WTC11 (cell line): ENCODE results near the gene PPP1R16B. TPM values are rescaled to one million over a fixed set of nuclear protein-coding genes. Genes with fewer than 3 reads are reported as not detected.

Source experiments
- ATF1 ChIP-seq: sonication (generic); formaldehyde crosslinking; IDR thresholded peaks from 2 replicates; pipeline ENCODE4 v1.8.1; 2023; ENCODE audit warnings: mild to moderate bottlenecking, moderate library complexity, missing genetic modification reagents
- CREB1 ChIP-seq: sonication (generic); formaldehyde crosslinking; IDR thresholded peaks from 2 replicates; pipeline ENCODE4 v1.8.0; 2023; ENCODE audit warnings: mild to moderate bottlenecking, missing genetic modification reagents
- CREM ChIP-seq: sonication (generic); formaldehyde crosslinking; IDR thresholded peaks from 2 replicates; pipeline ENCODE4 v1.8.1; 2022; ENCODE audit warnings: mild to moderate bottlenecking, missing genetic modification reagents, moderate library complexity
- ESRRA ChIP-seq: sonication (generic); formaldehyde crosslinking; IDR thresholded peaks from 2 replicates; pipeline ENCODE4 v1.8.1; 2022; ENCODE audit warnings: mild to moderate bottlenecking, missing genetic modification reagents, borderline replicate concordance
- FOXP4 ChIP-seq: sonication (generic); formaldehyde crosslinking; IDR thresholded peaks from 2 replicates; pipeline ENCODE4 v1.8.0; 2022; ENCODE audit warnings: mild to moderate bottlenecking, missing genetic modification reagents
- JAZF1 ChIP-seq: fragments of 250-450 bp; sonication (Bioruptor Pico); IDR thresholded peaks from 2 replicates; pipeline ENCODE4 v1.9.0; 2021; ENCODE audit warnings: moderate library complexity, mild to moderate bottlenecking, inconsistent platforms
- JUN ChIP-seq: sonication (generic); formaldehyde crosslinking; IDR thresholded peaks from 2 replicates; pipeline ENCODE4 v1.8.0; 2023; ENCODE audit warnings: mild to moderate bottlenecking, missing genetic modification reagents
- KAT7 ChIP-seq: sonication (generic); formaldehyde crosslinking; IDR thresholded peaks from 2 replicates; pipeline ENCODE4 v1.8.1; 2023; ENCODE audit warnings: missing genetic modification reagents, mild to moderate bottlenecking, borderline replicate concordance
- MYBL2 ChIP-seq: sonication (generic); formaldehyde crosslinking; IDR thresholded peaks from 2 replicates; pipeline ENCODE4 v1.8.1; 2023; ENCODE audit warnings: mild to moderate bottlenecking, moderate library complexity, missing genetic modification reagents
- NFE2L1 ChIP-seq: sonication (generic); formaldehyde crosslinking; IDR thresholded peaks from 2 replicates; pipeline ENCODE4 v1.8.1; 2023; ENCODE audit warnings: missing genetic modification reagents
- NFYB ChIP-seq: sonication (generic); formaldehyde crosslinking; conservative IDR thresholded peaks from 2 replicates; pipeline ENCODE4 v1.8.0; 2022; ENCODE audit warnings: low read depth, missing genetic modification reagents
- NR3C1 ChIP-seq: sonication (generic); formaldehyde crosslinking; conservative IDR thresholded peaks from 2 replicates; pipeline ENCODE4 v1.8.1; 2023; ENCODE audit warnings: low read depth, mild to moderate bottlenecking, missing genetic modification reagents
- RELA ChIP-seq: sonication (generic); formaldehyde crosslinking; IDR thresholded peaks from 2 replicates; pipeline ENCODE4 v1.8.1; 2022; ENCODE audit warnings: missing genetic modification reagents, mild to moderate bottlenecking, borderline replicate concordance
- SMAD4 ChIP-seq: sonication (generic); formaldehyde crosslinking; IDR thresholded peaks from 2 replicates; pipeline ENCODE4 v1.8.0; 2022; ENCODE audit warnings: mild to moderate bottlenecking, missing genetic modification reagents
- SP1 ChIP-seq: sonication (generic); formaldehyde crosslinking; conservative IDR thresholded peaks from 2 replicates; pipeline ENCODE4 v1.8.1; 2022; ENCODE audit warnings: missing genetic modification reagents
- TCF7 ChIP-seq: sonication (generic); formaldehyde crosslinking; IDR thresholded peaks from 2 replicates; pipeline ENCODE4 v1.8.0; 2022; ENCODE audit warnings: mild to moderate bottlenecking, low read depth, missing genetic modification reagents, moderate library complexity
- TP53 ChIP-seq: sonication (generic); formaldehyde crosslinking; IDR thresholded peaks from 2 replicates; pipeline ENCODE4 v1.8.1; 2023; ENCODE audit warnings: mild to moderate bottlenecking, missing genetic modification reagents
- ZBTB21 ChIP-seq: sonication (generic); formaldehyde crosslinking; IDR thresholded peaks from 2 replicates; pipeline ENCODE4 v1.8.1; 2023; ENCODE audit warnings: mild to moderate bottlenecking, missing genetic modification reagents, borderline replicate concordance
- ZBTB43 ChIP-seq: sonication (generic); formaldehyde crosslinking; IDR thresholded peaks from 2 replicates; pipeline ENCODE4 v1.8.1; 2023; ENCODE audit warnings: mild to moderate bottlenecking, missing genetic modification reagents
- ZNF219 ChIP-seq: sonication (generic); formaldehyde crosslinking; IDR thresholded peaks from 2 replicates; pipeline ENCODE4 v1.8.0; 2023; ENCODE audit warnings: missing genetic modification reagents, mild to moderate bottlenecking, borderline replicate concordance
- ZNF317 ChIP-seq: sonication (generic); formaldehyde crosslinking; IDR thresholded peaks from 2 replicates; pipeline ENCODE4 v1.8.1; 2023; ENCODE audit warnings: low read depth, mild to moderate bottlenecking, moderate library complexity, missing genetic modification reagents, borderline replicate concordance
- ZNF423 ChIP-seq: fragments of 250-450 bp; sonication (Bioruptor Pico); IDR thresholded peaks from 2 replicates; pipeline ENCODE4 v2.1.2; 2022; ENCODE audit warnings: mild to moderate bottlenecking, moderate library complexity
- total RNA-seq: library from RNA; stranded (reverse); gene quantifications from 3 replicates; pipeline ENCODE4 v1.2.3, GENCODE V29; 2021
- TF ChIP-seq, protein P1 (sequence below): sonication (generic); formaldehyde crosslinking; IDR thresholded peaks from 2 replicates; pipeline ENCODE4 v1.8.0; 2022; ENCODE audit warnings: missing genetic modification reagents
- TF ChIP-seq, protein P2 (sequence below): sonication (generic); formaldehyde crosslinking; conservative IDR thresholded peaks from 2 replicates; pipeline ENCODE4 v1.8.1; 2022; ENCODE audit warnings: mild to moderate bottlenecking, missing genetic modification reagents
- TF ChIP-seq, protein P3 (sequence below): fragments of 250-450 bp; sonication (Bioruptor Pico); IDR thresholded peaks from 2 replicates; pipeline ENCODE4 v1.8.0; 2021; ENCODE audit warnings: mild to moderate bottlenecking
- TF ChIP-seq, protein P4 (sequence below): sonication (generic); formaldehyde crosslinking; IDR thresholded peaks from 2 replicates; pipeline ENCODE4 v1.8.1; 2022; ENCODE audit warnings: low read depth, mild to moderate bottlenecking, moderate library complexity, missing genetic modification reagents, borderline replicate concordance
- TF ChIP-seq, protein P5 (sequence below): sonication (generic); formaldehyde crosslinking; IDR thresholded peaks from 2 replicates; pipeline ENCODE4 v1.8.0; 2023; ENCODE audit warnings: mild to moderate bottlenecking, missing genetic modification reagents

PPP1R16B gene
- total RNA-seq, 1 experiment from 2014 or later: 12.0 TPM

DNA sequence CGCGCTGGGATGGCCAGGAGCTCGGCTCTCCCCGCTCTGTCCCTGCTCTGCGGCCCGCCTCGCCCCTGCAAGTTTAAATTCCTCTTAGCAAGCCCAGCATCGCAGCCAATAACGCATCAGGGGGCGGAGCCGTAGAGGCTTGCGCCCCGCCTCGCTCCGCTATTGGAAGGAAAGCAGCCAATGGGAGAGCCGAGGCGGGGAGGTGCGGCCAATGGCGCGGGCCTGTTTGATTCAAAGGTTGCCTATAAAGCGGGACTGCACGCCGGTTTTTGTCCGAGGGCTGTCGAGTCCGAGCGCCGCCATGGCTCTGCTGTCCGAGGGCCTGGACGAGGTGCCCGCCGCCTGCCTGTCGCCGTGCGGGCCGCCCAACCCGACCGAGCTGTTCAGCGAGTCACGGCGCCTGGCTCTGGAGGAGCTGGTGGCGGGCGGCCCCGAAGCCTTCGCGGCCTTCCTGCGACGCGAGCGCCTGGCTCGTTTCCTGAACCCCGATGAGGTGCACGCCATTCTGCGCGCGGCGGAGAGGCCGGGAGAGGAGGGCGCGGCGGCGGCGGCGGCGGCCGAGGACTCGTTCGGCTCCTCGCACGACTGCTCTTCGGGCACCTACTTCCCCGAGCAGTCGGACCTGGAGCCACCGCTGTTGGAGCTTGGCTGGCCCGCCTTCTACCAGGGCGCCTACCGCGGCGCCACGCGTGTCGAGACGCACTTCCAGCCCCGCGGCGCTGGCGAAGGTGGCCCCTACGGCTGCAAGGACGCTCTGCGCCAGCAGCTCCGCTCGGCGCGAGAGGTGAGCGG, 120.8 kb downstream of the PPP1R16B start, which contains the start of gene FAM83D (continued):
- TF ChIP-seq, protein P1, sequence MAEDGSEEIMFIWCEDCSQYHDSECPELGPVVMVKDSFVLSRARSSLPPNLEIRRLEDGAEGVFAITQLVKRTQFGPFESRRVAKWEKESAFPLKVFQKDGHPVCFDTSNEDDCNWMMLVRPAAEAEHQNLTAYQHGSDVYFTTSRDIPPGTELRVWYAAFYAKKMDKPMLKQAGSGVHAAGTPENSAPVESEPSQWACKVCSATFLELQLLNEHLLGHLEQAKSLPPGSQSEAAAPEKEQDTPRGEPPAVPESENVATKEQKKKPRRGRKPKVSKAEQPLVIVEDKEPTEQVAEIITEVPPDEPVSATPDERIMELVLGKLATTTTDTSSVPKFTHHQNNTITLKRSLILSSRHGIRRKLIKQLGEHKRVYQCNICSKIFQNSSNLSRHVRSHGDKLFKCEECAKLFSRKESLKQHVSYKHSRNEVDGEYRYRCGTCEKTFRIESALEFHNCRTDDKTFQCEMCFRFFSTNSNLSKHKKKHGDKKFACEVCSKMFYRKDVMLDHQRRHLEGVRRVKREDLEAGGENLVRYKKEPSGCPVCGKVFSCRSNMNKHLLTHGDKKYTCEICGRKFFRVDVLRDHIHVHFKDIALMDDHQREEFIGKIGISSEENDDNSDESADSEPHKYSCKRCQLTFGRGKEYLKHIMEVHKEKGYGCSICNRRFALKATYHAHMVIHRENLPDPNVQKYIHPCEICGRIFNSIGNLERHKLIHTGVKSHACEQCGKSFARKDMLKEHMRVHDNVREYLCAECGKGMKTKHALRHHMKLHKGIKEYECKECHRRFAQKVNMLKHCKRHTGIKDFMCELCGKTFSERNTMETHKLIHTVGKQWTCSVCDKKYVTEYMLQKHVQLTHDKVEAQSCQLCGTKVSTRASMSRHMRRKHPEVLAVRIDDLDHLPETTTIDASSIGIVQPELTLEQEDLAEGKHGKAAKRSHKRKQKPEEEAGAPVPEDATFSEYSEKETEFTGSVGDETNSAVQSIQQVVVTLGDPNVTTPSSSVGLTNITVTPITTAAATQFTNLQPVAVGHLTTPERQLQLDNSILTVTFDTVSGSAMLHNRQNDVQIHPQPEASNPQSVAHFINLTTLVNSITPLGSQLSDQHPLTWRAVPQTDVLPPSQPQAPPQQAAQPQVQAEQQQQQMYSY (CRISPR knock-in tag): no peak
- TF ChIP-seq TP53 (CRISPR knock-in tag) (peak; percentile 91; the same call in 1 of the 2 replicates), ZNF219 (CRISPR knock-in tag) (no peak), KAT7 (CRISPR knock-in tag) (no peak), ESRRA (CRISPR knock-in tag) (no peak; the same call in 1 of the 2 replicates), CREM (CRISPR knock-in tag) (no peak), ZBTB21 (CRISPR knock-in tag) (0 out of 2 replicates have a peak, but pooled peaks have one; percentile 67), RELA (CRISPR knock-in tag) (no peak), SMAD4 (CRISPR knock-in tag) (no peak), NFYB (peak; percentile 98), TCF7 (peak; percentile 62; the same call in 1 of the 2 replicates), ZNF423 (CRISPR knock-in tag) (no peak), FOXP4 (CRISPR knock-in tag) (peak; percentile 77), NR3C1 (CRISPR knock-in tag) (peak; percentile 79; the same call in 1 of the 2 replicates), MYBL2 (CRISPR knock-in tag) (peak; percentile 100), ZBTB43 (CRISPR knock-in tag) (peak; percentile 61; the same call in 1 of the 2 replicates), JAZF1 (CRISPR knock-in tag) (no peak), SP1 (CRISPR knock-in tag) (peak; percentile 75), ATF1 (CRISPR knock-in tag) (peak; percentile 8; the same call in 1 of the 2 replicates), ZNF317 (CRISPR knock-in tag) (no peak), CREB1 (CRISPR knock-in tag) (peak; percentile 19; the same call in 1 of the 2 replicates), JUN (CRISPR knock-in tag) (no peak), NFE2L1 (CRISPR knock-in tag) (peak; percentile 78)
- TF ChIP-seq, protein P2, sequence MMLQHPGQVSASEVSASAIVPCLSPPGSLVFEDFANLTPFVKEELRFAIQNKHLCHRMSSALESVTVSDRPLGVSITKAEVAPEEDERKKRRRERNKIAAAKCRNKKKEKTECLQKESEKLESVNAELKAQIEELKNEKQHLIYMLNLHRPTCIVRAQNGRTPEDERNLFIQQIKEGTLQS: no peak
- TF ChIP-seq, protein P3, sequence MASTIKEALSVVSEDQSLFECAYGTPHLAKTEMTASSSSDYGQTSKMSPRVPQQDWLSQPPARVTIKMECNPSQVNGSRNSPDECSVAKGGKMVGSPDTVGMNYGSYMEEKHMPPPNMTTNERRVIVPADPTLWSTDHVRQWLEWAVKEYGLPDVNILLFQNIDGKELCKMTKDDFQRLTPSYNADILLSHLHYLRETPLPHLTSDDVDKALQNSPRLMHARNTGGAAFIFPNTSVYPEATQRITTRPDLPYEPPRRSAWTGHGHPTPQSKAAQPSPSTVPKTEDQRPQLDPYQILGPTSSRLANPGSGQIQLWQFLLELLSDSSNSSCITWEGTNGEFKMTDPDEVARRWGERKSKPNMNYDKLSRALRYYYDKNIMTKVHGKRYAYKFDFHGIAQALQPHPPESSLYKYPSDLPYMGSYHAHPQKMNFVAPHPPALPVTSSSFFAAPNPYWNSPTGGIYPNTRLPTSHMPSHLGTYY (CRISPR knock-in tag): no peak
- TF ChIP-seq, protein P4, sequence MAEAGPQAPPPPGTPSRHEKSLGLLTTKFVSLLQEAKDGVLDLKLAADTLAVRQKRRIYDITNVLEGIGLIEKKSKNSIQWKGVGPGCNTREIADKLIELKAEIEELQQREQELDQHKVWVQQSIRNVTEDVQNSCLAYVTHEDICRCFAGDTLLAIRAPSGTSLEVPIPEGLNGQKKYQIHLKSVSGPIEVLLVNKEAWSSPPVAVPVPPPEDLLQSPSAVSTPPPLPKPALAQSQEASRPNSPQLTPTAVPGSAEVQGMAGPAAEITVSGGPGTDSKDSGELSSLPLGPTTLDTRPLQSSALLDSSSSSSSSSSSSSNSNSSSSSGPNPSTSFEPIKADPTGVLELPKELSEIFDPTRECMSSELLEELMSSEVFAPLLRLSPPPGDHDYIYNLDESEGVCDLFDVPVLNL (CRISPR knock-in tag): peak; percentile 51
- TF ChIP-seq, protein P5, sequence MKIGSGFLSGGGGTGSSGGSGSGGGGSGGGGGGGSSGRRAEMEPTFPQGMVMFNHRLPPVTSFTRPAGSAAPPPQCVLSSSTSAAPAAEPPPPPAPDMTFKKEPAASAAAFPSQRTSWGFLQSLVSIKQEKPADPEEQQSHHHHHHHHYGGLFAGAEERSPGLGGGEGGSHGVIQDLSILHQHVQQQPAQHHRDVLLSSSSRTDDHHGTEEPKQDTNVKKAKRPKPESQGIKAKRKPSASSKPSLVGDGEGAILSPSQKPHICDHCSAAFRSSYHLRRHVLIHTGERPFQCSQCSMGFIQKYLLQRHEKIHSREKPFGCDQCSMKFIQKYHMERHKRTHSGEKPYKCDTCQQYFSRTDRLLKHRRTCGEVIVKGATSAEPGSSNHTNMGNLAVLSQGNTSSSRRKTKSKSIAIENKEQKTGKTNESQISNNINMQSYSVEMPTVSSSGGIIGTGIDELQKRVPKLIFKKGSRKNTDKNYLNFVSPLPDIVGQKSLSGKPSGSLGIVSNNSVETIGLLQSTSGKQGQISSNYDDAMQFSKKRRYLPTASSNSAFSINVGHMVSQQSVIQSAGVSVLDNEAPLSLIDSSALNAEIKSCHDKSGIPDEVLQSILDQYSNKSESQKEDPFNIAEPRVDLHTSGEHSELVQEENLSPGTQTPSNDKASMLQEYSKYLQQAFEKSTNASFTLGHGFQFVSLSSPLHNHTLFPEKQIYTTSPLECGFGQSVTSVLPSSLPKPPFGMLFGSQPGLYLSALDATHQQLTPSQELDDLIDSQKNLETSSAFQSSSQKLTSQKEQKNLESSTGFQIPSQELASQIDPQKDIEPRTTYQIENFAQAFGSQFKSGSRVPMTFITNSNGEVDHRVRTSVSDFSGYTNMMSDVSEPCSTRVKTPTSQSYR (CRISPR knock-in tag): no peak
